Thyroid gland (tissue), 4 donors: ENCODE data around the gene LRFN2.

Experiments used
- CTCF ChIP-seq, 6 experiments: fragments of 200-600 bp in 3 of 6; fragments of 450-650 bp in 3 of 6; sonication (generic) in 3 of 6; IDR thresholded peaks; one replicate each; pipeline ENCODE4 v1.5.1; 2016 to 2019; ENCODE audit warnings: antibody characterized with exemption in 6 of 6, mild to moderate bottlenecking in 2 of 6, inconsistent platforms in 1 of 6, moderate library complexity in 1 of 6
- POLR2A ChIP-seq, 2 donors: fragments of 450-650 bp; IDR thresholded peaks; one replicate each; pipeline ENCODE4 v1.6.1; 2017; ENCODE audit warnings: antibody characterized with exemption in 2 of 2, mild to moderate bottlenecking in 2 of 2, moderate library complexity in 1 of 2

- TF ChIP-seq CTCF (IDR thresholded peaks at IDR 0.05) (no peak), POLR2A (IDR thresholded peaks at IDR 0.05) (no peak)
Observed at GRCh38 chr6:40579101-40579500, 8.1 kb downstream of the LRFN2 start.
